DMS 273 (cell line): ENCODE measurements around the gene SCGB1A1.
"Not testable (repeated sequence)": the region's sequence is repeated elsewhere in the genome, so short reads cannot be mapped to it uniquely, and the experiment has no call there.

Source experiments
- DNase-seq: peaks from one replicate; lab custom pipeline; 2025; ENCODE audit not compliant: unreplicated experiment; lab: John Stamatoyannopoulos, UW

The SCGB1A1 gene

GRCh38 chr11:62449451-62449851 lies 30.6 kb downstream of the SCGB1A1 start:
- DNase-seq = no peak

- not testable (repeated sequence) for DNase-seq
Measured at GRCh38 chr11:62449912-62450311, 31.1 kb downstream of the SCGB1A1 start.

GRCh38 chr11:62450543-62451240 lies 31.9 kb downstream of the SCGB1A1 start:
- no peak for DNase-seq

GRCh38 chr11:62451241-62451621 lies 32.4 kb downstream of the SCGB1A1 start:
- DNase-seq = no peak

GRCh38 chr11:62452261-62452660 lies 33.4 kb downstream of the SCGB1A1 start:
- DNase-seq = no peak

GRCh38 chr11:62452839-62453468 lies 34.1 kb downstream of the SCGB1A1 start:
- no peak for DNase-seq

GRCh38 chr11:62456630-62457029 lies 37.8 kb downstream of the SCGB1A1 start:
- no peak for DNase-seq

GRCh38 chr11:62457478-62457877 lies 38.6 kb downstream of the SCGB1A1 start:
- DNase-seq = no peak

GRCh38 chr11:62458212-62459002 lies 39.6 kb downstream of the SCGB1A1 start:
- no peak for DNase-seq

GRCh38 chr11:62459080-62459479 lies 40.2 kb downstream of the SCGB1A1 start:
- DNase-seq = no peak

- no peak for DNase-seq
Measured at GRCh38 chr11:62461740-62462507, 43.1 kb downstream of the SCGB1A1 start.

GRCh38 chr11:62462508-62462892 lies 43.7 kb downstream of the SCGB1A1 start:
- DNase-seq = no peak

- DNase-seq = no peak
Measured at GRCh38 chr11:62463121-62463542, 44.3 kb downstream of the SCGB1A1 start.

- no peak for DNase-seq
Measured at GRCh38 chr11:62464655-62465054, 45.8 kb downstream of the SCGB1A1 start.

GRCh38 chr11:62466444-62466843 lies 47.6 kb downstream of the SCGB1A1 start:
- no peak for DNase-seq

- no peak for DNase-seq
Measured at GRCh38 chr11:62468577-62468976, 49.7 kb downstream of the SCGB1A1 start.

- no peak for DNase-seq
Measured at GRCh38 chr11:62471603-62472002, 52.8 kb downstream of the SCGB1A1 start.

GRCh38 chr11:62472063-62472884 lies 53.4 kb downstream of the SCGB1A1 start:
- peak; percentile 17 for DNase-seq
